GM23248 (cell line): ENCODE results near the gene TPK1. TPM values are rescaled to one million over a fixed set of nuclear protein-coding genes. Genes with fewer than 3 reads are reported as not detected.

ENCODE experiments used
- DNase-seq: peaks from one replicate; pipeline ENCODE4 v3.0.0-alpha.2; 2015
- H2AFZ ChIP-seq: fragments of 200-600 bp; sonication (generic); 2 replicates; pipeline ENCODE4 v1.6.1; 2016; ENCODE audit warnings: antibody characterized with exemption
- H3F3A ChIP-seq: fragments of 200-600 bp; sonication (generic); 2 replicates; pipeline ENCODE4 v1.6.1; 2016; ENCODE audit warnings: mild to moderate bottlenecking, antibody characterized with exemption, mixed run types; ENCODE audit not compliant: insufficient read depth
- H3K27ac ChIP-seq: fragments of 200-600 bp; sonication (generic); 2 replicates; pipeline ENCODE4 v1.5.1; 2016; ENCODE audit warnings: mild to moderate bottlenecking
- H3K27me3 ChIP-seq: fragments of 200-600 bp; sonication (generic); replicated peaks from 2 replicates; pipeline ENCODE4 v1.6.1; 2016; ENCODE audit warnings: mild to moderate bottlenecking; ENCODE audit not compliant: insufficient read depth
- H3K36me3 ChIP-seq: fragments of 200-600 bp; sonication (generic); 2 replicates; pipeline ENCODE4 v1.6.1; 2016; ENCODE audit warnings: low read depth, mild to moderate bottlenecking
- H3K4me1 ChIP-seq: fragments of 200-600 bp; sonication (generic); 2 replicates; pipeline ENCODE4 v1.6.1; 2016; ENCODE audit warnings: mild to moderate bottlenecking; ENCODE audit not compliant: insufficient read depth
- H3K4me2 ChIP-seq: fragments of 200-600 bp; sonication (generic); one replicate; pipeline ENCODE4 v1.6.1; 2016; ENCODE audit warnings: mild to moderate bottlenecking; ENCODE audit not compliant: unreplicated experiment
- H3K4me3 ChIP-seq: fragments of 200-600 bp; sonication (generic); 2 replicates; pipeline ENCODE4 v1.5.1; 2016; ENCODE audit warnings: mild to moderate bottlenecking
- H3K79me2 ChIP-seq: fragments of 200-600 bp; sonication (generic); 2 replicates; pipeline ENCODE4 v1.6.1; 2016; ENCODE audit warnings: mild to moderate bottlenecking; ENCODE audit not compliant: insufficient read depth
- H3K9ac ChIP-seq: fragments of 200-600 bp; sonication (generic); 2 replicates; pipeline ENCODE4 v1.6.1; 2016; ENCODE audit warnings: mild to moderate bottlenecking
- H3K9me2 ChIP-seq: fragments of 200-600 bp; sonication (generic); 2 replicates; pipeline ENCODE4 v1.6.1; 2016; ENCODE audit warnings: mixed run types, mild to moderate bottlenecking, moderate library complexity; ENCODE audit not compliant: insufficient read depth
- H3K9me3 ChIP-seq: fragments of 200-600 bp; sonication (generic); one replicate; pipeline ENCODE4 v1.6.1; 2017; ENCODE audit warnings: low read depth
- H4K20me1 ChIP-seq: fragments of 200-600 bp; sonication (generic); 2 replicates; pipeline ENCODE4 v1.6.0; 2016; ENCODE audit not compliant: insufficient read depth
- EZH2 ChIP-seq: fragments of 200-600 bp; sonication (generic); IDR thresholded peaks from 2 replicates; pipeline ENCODE4 v1.6.1; 2018; ENCODE audit warnings: antibody characterized with exemption, mild to moderate bottlenecking; ENCODE audit not compliant: insufficient read depth, poor library complexity, severe bottlenecking
- EZH2phosphoT487 ChIP-seq: fragments of 200-600 bp; sonication (generic); IDR thresholded peaks from 2 replicates; pipeline ENCODE4 v1.6.1; 2018; ENCODE audit warnings: antibody characterized with exemption, moderate library complexity, mild to moderate bottlenecking, low read depth; ENCODE audit not compliant: insufficient read depth
- WGBS, 2 experiments: methylation state at CpG; one replicate each; pipeline ENCODE4 v1.1.6; 2015 to 2017; ENCODE audit warnings: low lambda C conversion rate in 2 of 2, low coverage in 1 of 2; ENCODE audit errors: missing lambda C conversion rate in 2 of 2; 5-methylcytosine and 5-hydroxymethylcytosine counted together
- in situ Hi-C: fragments of 300-500 bp; cut with MboI; formaldehyde crosslinking; loops from 2 replicates; pipeline ENCODE4 v1.15.0; 2020
- polyA plus RNA-seq: library from polyadenylated mRNA; unstranded; fragments of >200 nt; fragmentation: Nextera tagmentation; extraction: Ambion mirVana; gene quantifications from 2 replicates; pipeline ENCODE4 v1.2.1, GENCODE V29; 2016
- total RNA-seq: library from RNA; depleted of rRNA; stranded (reverse); fragments of >200 nt; shearing (Covaris generic); gene quantifications from 2 replicates; pipeline ENCODE4 v1.2.3, GENCODE V29; 2014

The TPK1 gene
- total and polyA plus RNA-seq, 2 experiments from 2014 or later, result 2.9 to 3.7 TPM

GRCh38 chr7:144439717-144440205 lies 396.1 kb downstream of the TPK1 start:
- H3K27me3 ChIP-seq, result no peaks in the 10 kb centered on the region
- WGBS, 2 experiments, result 67 to 68% methylated on average over 5 of the region's 5 CpGs

DNA sequence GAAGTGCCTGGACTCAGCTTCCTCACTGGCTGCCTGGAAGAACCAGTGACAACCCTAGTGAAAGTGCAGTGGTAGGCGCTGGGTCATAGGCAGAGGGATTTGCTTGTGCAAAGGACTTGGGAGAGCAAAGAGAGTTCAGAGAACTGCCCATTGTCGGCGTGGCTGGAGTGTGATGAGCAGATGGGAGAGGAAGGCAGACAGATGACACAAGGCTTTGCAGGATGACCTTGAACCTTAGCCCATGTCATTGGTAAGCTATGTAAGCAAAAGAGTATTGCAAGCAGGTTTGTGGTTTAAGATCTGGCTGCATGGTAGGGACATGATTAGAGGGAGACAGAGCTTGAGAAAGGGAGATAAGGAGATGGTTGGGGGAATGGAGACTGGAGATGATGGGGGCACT lies 397.1 kb downstream of the TPK1 start:
- no peak overlapping the region for H2AFZ ChIP-seq
- no peaks in the 10 kb centered on the region for H3K9me3 ChIP-seq
- TF ChIP-seq EZH2phosphoT487 (no peak), EZH2 (no peak)
- H4K20me1 ChIP-seq, result no peaks in the 10 kb centered on the region
- no peaks in the 10 kb centered on the region for H3K36me3 ChIP-seq
- WGBS, 2 experiments, result 64 to 73% methylated on average over 3 of the region's 3 CpGs
- in situ Hi-C loops, result no loop called here
- no peaks in the 10 kb centered on the region for H3K9me2 ChIP-seq
- no peaks in the 10 kb centered on the region for H3K79me2 ChIP-seq
- H3K4me1 ChIP-seq, result no peaks in the 10 kb centered on the region
- H3K27me3 ChIP-seq, result no peaks in the 10 kb centered on the region
- H3K4me2 ChIP-seq, result no peak overlapping the region
- H3K27ac ChIP-seq, result no peak overlapping the region
- no peaks in the 10 kb centered on the region for H3F3A ChIP-seq
- H3K4me3 ChIP-seq, result no peak overlapping the region
- no peak overlapping the region for H3K9ac ChIP-seq
- no peak for DNase-seq

More at GRCh38 chr7:144439717-144440205, 396.1 kb downstream of the TPK1 start:
- in situ Hi-C loops, result no loop called here
- no peaks in the 10 kb centered on the region for H4K20me1 ChIP-seq
- no peak for DNase-seq
- H2AFZ ChIP-seq, result no peak overlapping the region
- no peak for TF ChIP-seq EZH2
- TF ChIP-seq EZH2phosphoT487, result no peak
- no peaks in the 10 kb centered on the region for H3K36me3 ChIP-seq
- H3K27ac ChIP-seq, result no peak overlapping the region
- H3K4me3 ChIP-seq, result no peak overlapping the region
- H3F3A ChIP-seq, result no peaks in the 10 kb centered on the region
- H3K4me2 ChIP-seq, result no peak overlapping the region
- no peaks in the 10 kb centered on the region for H3K9me2 ChIP-seq
- no peaks in the 10 kb centered on the region for H3K79me2 ChIP-seq
- no peak overlapping the region for H3K9ac ChIP-seq
- no peaks in the 10 kb centered on the region for H3K4me1 ChIP-seq
- H3K9me3 ChIP-seq, result no peaks in the 10 kb centered on the region

- no peaks in the 10 kb centered on the region for H4K20me1 ChIP-seq
- in situ Hi-C loops, result no loop called here
- no peaks in the 10 kb centered on the region for H3K9me3 ChIP-seq
- WGBS, 2 experiments, result 71 to 73% methylated on average over 4 of the region's 4 CpGs
- H3K27ac ChIP-seq, result no peak overlapping the region
- no peaks in the 10 kb centered on the region for H3K9me2 ChIP-seq
- H3K79me2 ChIP-seq, result no peaks in the 10 kb centered on the region
- no peak overlapping the region for H3K4me2 ChIP-seq
- TF ChIP-seq EZH2 (no peak), EZH2phosphoT487 (no peak)
- no peak overlapping the region for H2AFZ ChIP-seq
- H3K36me3 ChIP-seq, result no peaks in the 10 kb centered on the region
- peak; percentile 77 for DNase-seq
- H3K9ac ChIP-seq, result no peak overlapping the region
- no peak overlapping the region for H3K4me3 ChIP-seq
- no peaks in the 10 kb centered on the region for H3K27me3 ChIP-seq
- H3K4me1 ChIP-seq, result no peaks in the 10 kb centered on the region
- no peaks in the 10 kb centered on the region for H3F3A ChIP-seq
Measured at GRCh38 chr7:144437370-144438191, 398.3 kb downstream of the TPK1 start.

DNA sequence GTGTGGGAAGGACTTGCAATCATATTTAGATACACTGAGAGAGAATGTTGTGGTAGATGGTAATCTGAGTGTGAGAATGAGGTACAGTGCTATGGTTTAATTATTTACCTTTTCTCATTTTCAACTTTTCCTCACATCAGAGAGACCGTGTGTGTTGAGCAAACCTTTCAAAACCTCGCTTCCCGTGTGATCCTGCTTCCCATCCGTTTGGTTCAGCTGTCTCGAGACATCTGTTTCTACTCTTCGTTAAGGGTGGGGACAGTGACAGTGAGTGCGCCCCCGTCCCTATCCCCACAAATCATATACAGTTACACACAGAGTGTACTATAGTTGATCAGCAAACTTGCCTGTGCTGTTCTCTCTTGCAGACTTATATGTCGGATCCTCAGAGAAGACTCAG lies 399.4 kb downstream of the TPK1 start:
- no peak overlapping the region for H2AFZ ChIP-seq
- in situ Hi-C loops, result no loop called here
- no peaks in the 10 kb centered on the region for H3K79me2 ChIP-seq
- no peak overlapping the region for H3K9ac ChIP-seq
- no peaks in the 10 kb centered on the region for H4K20me1 ChIP-seq
- H3K9me3 ChIP-seq, result no peaks in the 10 kb centered on the region
- H3K36me3 ChIP-seq, result no peaks in the 10 kb centered on the region
- no peaks in the 10 kb centered on the region for H3F3A ChIP-seq
- no peaks in the 10 kb centered on the region for H3K9me2 ChIP-seq
- no peak overlapping the region for H3K4me2 ChIP-seq
- DNase-seq, result no peak
- TF ChIP-seq EZH2 (no peak), EZH2phosphoT487 (no peak)
- H3K4me1 ChIP-seq, result no peaks in the 10 kb centered on the region
- H3K4me3 ChIP-seq, result no peak overlapping the region
- no peaks in the 10 kb centered on the region for H3K27me3 ChIP-seq
- no peak overlapping the region for H3K27ac ChIP-seq
- WGBS, 2 experiments, result 24 to 29% methylated on average over 9 of the region's 9 CpGs
